AML-193 (cell line): Measurements from ENCODE around the gene HILPDA.

Experiments
- DNase-seq, 2 experiments: peaks; one replicate each; lab custom pipeline; 2025; lab: John Stamatoyannopoulos, UW

The HILPDA gene, protein sequence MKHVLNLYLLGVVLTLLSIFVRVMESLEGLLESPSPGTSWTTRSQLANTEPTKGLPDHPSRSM

DNA sequence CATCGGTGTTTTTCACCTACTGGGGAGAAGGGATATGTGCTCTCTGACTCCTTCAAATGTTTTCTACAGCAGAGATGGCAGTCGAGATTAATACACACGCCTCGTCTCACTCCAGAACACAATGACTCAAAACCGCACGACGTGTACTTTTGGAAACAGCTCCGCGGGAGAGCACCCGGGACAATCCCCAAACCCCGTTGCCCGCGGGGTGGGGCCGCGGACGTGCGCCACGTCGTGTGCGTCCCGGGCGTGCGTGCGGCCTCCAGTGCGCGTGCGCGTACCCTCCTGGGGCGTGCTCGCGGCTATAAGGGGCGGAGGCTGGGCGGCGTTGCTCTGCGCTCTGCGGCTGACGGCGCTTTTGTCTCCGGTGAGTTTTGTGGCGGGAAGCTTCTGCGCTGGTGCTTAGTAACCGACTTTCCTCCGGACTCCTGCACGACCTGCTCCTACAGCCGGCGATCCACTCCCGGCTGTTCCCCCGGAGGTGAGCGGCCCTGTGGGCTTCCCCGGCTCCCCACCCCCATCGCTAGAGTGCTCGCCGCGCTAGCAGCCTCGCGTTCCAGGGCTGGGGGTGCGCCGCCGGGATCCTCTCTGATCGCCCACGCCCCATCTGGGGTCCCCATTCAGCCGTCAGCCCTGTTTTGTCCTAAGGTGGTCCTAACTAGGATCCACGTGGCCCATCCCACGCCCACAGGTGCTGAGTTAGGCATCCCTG is at the start of gene HILPDA:
Gene HILPDA (plus strand): TSS at position 336 of the 712 bp plus-strand sequence. CDS start 1,391 bp downstream, outside the sequence.
- peak; percentile 86 to 88 for DNase-seq

DNA sequence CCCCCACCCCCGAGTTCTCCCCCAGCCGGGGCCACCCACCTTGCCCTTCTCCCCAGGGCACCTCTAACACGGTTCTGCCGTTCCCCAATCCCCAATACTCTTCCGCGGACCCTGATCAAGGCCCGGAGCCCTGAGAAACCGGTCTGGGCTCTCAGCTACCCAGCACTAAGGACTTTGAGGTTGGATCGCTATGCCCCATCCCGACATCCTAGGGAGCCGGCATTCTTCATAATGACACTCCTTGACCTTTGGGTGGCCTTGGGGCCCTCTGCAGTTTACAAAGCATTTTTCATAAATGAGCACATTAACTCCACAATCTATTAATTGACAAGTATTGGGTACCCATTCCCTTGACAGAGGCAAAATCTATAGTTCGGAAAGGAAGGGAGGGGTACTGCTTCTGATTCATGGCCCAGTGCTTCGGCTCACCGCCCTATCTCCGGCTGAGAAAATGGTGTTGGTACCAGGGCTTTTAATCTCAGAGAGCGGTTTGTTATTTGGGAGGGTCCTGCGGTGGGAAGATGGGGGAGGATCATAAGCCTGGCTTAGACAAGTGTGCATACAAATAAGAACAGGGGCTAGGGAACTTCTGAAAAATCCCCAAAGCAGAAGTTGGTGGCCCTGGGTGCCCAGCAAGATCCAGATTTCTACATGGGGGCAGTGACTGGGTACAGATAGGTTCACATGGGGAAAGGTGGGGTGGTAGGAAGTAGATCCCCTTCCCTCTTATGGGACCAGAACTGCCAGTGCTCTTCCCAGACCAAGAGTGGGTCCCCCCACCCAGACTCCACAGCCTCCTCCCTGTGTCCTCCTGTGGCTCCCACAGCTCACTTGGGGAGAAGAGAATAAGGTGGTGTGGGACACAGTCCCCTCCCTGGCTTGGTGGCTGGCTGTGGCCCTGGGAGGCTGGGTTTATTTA is 49.1 kb upstream of the HILPDA start:
- peak in 1 of 2 experiments; percentile 18 for DNase-seq

DNA sequence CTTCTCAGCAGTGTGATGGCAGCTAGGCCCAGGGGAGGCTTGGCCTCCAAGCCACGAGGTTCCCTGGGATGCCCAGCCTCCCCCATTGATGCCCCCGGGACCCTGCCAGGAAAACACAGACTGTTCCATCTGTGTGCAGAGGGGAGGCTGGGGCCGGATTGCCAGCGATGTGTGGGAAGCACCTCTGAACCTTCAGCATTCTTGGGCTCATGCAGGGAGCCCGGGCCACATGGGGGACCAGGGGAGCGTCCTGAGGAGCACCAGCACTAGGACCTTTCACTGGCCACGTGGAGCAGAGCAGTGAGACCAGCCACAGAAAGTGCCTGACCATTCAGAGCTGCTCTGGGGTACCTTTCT is 48.5 kb upstream of the HILPDA start:
- DNase-seq: no peak

DNA sequence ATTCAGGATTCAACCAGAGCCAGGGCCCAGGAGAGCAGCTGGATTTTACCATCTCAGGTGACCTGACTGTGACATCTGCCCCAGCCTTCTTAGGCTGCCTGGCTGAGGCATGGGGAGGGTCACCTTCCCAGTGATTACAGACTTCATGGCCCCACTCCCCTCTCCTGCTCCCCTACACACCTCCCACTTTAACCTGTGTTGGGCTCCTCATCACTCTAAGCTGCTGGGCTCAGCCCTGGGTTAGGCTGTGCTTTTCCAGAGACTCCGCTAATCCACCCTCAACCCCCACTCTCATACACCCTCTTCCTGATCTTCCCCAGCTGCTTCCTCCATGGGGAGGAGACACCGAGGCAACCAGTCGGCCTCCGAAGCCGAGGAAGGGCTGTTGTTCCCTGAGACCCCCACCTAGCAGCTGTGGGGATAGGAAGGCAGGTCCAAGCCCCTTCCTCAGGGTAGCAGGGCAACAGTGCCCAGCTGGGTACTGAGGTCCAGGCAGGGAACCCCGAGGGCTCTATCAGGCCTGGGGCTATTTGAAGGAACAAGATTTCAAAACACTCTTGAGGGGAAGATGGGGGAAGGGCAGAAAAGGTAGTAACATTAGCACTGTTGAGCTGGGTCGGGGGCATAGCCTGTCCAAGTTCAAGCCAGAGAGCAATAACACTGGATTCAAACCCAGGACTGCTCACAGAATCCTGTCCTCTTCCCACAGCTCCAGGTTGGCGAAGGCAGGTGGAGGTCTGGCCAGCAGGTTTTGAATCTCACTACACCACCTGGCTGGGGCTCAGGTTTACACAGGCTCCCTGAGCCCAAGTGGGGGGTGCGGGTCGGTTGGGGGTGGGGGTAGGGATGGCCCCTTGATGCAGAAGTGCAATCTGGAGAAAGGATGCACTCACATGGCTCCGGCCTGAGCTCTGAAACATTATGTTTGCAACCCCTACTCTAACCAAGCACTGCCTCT is 47.6 kb upstream of the HILPDA start:
- peak; percentile 54 to 70 for DNase-seq

DNA sequence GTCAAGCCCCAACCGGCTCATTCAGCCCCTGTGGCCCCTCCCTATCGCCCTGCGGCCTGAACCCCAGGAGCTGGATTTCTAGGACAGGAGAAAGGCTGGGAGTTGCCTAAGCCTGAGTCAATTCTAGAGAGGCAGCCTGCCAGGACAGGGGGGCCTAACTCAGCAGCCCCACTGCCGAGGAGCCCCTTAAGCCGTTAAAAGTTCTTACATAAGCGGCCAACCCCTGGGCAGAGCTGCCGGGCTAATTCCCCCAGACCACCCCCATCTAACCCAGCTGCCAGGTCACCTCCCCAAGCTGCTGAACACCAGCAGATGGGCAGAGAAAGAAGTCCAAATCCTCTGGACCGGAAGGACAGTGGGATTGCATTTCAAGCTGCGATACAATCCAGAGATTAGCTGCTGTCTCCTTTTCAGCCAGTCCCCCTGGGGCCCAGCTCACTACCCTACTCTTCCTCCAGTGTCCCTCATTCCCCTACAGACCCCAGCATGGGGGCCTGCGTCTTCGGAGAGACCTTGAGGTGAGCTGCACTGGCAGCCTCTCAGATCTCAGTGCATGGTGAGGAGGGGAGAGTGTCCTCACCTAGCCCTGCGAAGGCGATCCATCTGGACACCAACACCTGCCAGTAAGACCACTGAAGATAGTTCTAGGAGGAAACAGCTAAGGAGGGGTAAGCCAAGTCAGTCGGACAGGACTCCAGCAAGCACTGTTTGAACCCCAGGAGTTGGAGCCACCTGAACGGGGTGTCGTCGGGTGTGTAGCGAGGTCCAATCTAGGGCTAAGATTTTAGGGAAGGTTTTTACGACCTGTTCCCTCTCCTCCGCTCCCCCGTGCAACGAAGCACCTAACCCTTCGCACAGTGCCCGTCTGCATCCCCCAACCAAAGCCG is 46.7 kb upstream of the HILPDA start:
- DNase-seq: peak; percentile 50 to 53

DNA sequence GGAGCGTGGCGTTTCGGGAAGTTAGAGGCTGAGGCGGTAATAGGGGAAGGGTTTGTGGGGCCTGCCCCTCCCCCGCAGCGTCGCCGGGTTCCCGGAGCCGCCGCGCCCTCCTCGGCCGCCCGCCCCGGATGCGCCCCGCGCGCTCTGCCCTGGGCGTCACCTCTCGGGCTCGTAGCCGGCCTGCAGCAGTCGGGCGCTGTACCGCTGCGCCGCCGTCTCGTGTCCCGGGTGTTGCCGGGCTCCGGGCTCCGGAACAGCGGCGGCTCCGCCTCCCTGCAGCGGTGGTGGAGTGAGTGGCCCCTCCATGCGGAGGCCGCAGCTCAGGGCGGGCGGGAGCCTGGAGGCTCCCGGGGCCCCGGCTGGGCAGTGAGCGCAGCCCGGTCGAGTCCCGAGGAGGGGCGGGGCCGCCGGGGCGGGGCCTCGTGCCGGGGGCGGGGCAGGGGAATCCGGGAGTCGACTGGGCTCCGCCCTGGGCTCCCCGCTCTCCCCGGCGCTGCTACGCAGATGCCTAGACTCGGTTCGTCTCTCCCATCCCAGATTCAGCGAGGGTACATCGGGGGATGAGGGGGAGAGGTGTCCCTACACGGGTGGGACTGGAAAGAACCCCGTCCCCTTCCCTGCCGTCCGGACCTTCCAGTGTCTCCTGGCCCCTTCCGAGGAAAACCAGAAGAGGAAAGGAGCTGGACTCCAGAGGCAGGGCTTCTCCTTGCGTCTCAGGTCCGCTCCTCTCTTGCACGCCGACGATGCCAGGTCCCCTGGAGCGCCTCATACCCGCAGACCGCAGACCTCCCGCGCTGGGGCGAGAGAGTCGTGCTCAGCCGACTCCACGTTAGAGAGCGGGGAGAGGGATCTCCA is 45.9 kb upstream of the HILPDA start, which contains the start of gene IMPDH1:
Gene IMPDH1 (minus strand): TSS at position 387 of the 855 bp plus-strand sequence. CDS start 81 bp downstream, at position 306.
- DNase-seq: peak; percentile 70 to 74

DNA sequence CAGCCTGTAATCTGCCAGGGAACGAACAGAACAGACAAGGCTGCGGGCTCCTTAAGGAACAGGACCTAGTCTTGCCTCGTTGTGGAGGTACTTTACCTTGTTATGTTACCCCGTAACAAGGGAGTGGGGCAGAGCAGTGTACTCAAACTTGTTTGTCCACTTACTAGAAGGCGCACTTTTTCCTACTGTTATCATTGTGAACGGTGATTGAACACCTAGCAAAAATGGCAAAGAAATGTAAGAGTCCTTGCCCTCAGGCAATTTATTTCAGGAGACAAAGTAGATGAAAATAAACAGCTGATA is 45.3 kb upstream of the HILPDA start:
- DNase-seq: no peak

DNA sequence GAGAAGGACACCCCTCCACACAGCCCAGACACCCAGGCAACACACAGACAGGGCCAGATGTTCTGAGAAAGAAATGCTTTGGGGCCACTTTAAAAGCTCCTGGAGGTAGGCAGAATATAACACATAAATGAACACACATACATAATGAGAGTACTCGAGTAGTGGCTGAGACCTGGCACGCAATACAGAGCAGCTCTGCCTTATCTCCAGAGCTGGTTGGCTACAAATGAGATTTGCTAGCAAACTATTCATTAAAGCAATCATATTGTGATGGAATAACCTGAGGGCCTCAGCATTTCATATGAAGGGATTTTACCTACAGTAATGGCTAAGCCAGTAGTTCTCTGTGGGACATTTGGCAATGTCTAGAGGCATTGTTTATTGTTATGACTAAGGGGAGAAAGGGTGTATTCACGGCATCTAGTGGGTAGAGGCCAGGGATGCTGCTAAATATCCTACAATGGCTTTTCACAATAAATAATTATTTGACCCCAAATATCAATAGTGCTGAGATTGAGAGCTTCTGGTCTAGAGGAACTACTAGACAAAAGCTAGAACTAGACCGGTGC is 40.4 kb upstream of the HILPDA start:
- no peak for DNase-seq

DNA sequence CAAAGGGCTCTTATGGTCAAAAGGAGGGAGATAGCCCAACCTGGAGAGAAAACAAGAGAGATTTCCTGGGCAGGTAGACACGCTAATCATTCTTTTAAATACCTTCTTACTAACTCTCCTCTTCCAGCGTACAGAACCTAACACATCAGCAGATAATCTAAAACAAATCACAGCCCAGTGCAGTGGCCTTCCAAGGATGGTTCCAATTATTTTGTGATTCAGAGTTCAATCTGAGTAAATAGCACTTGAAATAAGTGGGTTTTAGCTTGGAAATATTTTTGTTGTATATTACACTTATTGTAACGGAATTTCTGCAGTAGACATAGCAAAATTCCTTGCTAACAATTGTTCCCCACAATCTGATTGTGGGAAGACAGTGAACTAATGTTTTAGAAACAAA is 38.6 kb upstream of the HILPDA start:
- no peak for DNase-seq

DNA sequence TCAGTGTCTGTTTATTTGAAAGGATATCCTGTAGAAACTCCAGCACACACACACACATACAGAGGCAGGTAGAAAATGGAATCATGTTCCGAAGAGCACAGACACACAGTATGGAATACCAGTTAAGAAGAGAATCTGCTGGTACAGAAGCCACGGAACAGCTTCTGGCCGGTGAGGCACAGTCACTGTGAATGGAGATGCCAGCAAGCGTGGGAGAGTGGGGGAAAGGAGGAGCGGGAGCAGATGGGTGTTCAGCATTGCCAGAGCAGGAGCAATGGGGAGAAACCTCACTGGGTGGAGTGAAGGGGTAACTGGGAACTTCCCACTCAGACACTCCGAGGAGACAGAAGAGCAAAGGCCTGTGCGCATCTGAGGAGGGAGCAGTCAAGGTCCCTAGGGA is 36.4 kb upstream of the HILPDA start:
- DNase-seq: no peak

DNA sequence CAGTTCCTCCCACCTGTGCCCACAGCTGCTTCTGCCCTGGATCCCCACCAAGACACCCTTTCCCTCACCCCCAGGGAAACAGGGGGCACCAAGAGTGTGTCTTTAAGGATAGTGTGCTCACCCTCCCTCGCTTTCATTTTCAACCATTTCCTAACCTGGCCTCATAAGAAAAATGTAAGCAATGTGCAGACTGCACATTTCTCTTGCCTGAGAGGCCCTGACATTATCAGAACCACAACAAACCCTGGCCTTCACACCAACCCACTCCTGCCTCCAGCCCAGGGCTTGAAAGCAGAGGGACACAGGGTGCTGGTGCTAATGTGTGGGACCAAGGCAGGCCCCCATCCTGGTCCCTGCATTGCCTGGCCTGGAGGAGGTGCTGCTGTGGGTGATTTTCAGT is 34.9 kb upstream of the HILPDA start:
- DNase-seq: no peak

DNA sequence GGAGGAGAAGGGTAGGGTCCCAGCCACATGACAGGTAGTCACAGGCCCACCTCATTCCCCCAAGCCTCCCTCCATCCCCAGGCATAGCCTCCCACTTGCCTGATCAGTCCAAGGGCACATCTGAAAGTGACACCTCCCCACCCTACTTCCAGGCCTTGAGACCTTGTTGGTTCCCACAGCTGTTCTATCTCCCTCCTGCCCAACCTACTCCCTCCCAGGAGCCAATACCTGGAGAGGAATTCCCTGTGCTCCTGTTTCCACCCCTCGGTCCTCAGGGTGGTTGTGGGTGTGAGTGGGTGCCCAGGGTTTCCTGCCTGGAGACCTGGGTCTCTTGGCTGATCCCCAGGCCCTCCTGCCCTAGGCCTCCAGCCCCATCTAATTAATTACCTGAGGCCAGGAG is 34.3 kb upstream of the HILPDA start:
- DNase-seq: no peak

DNA sequence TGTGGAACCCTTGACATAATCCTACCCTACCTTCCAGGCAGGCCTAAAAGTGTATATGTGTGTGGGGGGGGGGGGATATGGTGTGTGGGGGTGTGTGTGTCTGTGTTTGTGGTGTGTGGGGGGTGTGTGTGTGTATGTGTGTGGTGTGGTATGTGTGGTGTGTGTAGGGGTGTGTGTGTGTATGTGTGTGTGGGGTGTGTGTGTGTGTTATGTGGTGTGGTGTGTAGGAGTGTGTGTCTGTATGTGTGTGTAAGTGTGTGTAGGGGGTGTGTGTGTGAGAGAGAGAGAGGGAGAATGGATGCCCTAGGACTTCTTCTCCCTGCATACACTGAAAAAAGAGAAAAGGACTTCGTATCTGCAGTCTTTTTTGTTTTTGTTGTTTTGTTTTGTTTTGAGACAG is 33.6 kb upstream of the HILPDA start:
- DNase-seq: no peak

DNA sequence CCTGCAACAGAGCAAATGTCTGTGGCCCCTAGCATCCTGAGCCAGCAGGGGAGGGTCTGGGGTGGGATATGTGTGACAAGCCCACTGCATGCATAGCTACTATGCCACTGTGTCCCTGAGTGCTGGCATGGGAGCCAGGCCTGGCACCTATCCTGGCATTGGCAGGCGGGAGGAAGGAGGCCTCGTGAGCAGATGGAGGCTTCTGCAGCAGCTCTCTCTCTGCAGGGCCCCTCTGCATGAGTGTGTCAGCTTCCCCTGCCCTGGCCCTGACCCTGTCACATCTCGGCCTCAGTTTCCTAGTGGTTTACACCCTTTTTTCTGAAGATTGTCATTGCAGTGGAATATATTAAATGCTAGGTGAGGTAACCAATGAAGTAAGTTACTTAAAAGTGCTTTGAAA is 32.8 kb upstream of the HILPDA start:
- no peak for DNase-seq

DNA sequence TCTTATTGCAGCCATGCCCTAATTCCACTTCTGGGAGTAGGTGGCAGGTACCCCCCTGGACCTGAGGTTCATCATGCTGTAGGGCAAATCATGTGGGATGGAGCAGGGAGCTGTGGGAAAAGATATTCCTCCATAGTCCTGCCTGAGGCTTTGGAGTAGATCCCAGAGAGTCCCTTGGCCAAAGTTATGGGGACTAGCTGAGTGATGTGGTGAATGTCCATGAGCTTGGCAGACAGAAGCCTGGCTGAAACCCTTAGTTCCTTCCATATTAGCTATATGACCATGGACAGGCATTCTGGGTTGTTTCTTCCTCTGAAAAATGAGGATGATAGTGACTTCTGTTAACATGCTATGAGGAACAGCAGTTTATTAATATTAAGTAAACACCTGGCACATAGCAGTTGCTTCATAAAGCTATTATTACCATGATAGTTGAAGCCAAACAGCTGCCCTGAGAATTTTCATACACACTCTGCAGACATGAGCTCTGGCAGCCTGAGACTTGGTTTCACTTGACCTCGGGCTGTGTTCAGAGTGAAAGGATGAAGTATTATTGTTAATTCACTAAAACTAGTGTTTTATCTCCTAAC is 30.9 kb upstream of the HILPDA start:
- no peak for DNase-seq

DNA sequence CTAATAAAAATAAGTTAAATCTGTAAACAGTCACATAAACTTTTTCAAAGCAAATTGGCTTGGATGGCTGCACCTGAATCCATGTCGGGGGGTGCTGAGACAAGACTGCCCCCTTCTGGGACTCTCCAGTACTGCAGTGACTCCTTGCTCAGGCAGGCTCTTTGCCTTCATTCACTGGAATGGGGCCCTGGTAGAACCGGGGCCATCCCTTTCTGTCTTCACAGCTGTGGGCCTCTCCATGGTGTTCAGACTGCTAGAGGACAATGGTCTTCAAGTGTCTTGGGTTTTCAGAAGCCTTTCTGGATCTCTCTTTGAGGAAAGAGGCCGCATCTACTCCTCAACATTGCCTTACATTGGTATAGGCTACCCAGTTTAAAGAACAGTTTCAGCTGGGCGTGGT is 29.8 kb upstream of the HILPDA start:
- DNase-seq: peak; percentile 53 to 56

DNA sequence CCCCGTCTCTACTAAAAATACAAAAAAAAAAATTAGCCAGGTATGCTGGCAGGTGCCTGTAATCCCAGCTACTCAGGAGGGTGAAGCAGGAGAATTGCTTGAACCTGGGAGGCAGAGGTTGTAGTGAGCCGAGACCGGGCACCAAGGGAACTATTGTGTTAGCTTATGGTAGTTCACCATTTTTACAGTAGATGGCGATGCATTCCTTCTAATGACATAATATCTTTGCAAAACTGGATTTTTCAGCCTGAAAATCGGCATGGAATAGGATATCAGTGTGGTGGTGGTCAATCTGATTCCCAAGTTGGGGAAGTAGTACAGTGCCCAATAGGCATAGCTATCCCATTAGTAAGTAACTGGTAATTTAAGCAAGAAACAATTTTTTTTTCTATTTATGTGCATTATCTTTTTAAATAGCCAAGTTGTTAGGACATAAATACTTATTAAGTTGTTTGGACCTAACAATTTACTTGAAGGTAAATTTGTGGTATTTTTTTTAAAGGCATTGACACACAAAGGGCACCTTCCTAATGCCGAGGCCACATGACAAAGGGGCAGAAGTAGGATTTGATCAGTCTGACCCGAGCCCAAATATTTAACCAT is 28.3 kb upstream of the HILPDA start:
- peak; percentile 60 to 66 for DNase-seq

DNA sequence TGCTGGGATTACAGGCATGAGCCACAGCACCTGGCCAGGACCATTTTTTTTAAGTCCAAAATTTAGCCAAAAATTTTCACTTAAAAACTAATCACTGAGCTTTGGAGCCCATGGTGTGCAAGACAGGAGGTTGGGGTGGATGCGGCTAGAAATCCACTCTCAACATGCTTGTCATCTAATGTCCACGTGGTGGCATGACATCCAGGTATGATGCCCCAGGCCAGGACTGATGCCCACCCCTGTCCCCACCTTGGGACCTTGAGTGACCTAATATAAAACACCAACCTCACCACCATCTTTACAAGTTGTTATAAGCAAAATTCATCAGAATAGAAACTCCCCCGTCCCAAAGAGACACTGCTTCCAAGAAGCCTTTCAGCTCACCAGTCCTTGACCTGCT is 25.5 kb upstream of the HILPDA start:
- DNase-seq: no peak

DNA sequence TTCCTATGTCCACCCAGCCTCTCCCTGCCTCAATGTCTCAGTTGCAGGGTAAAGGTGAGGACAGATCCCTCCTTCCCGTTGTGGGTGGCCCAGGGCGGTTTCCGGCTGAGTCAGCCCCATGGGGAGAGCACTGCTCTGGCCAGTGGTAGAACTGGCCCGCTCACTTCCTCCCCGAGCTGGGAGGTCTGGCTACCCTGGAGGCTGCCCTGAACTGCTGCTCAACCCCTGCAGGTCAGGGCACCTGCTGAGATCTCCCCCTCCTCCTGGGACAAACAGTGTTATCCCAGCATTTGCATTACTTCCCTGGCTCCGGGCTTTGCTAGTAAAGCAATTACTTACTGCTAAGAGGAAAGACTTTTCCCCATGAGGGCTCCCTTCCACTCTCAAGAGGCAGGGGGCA is 24.5 kb upstream of the HILPDA start:
- no peak for DNase-seq
